Endothelial cell of umbilical vein (primary cell): ENCODE data around the gene TMEM108. TPM values are rescaled to one million over a fixed set of nuclear protein-coding genes. Genes with fewer than 3 reads are reported as not detected.

Experiments used
- BruUV-seq: library from RNA; stranded (reverse); fragments of 400-500 nt; replicated peaks from 2 replicates; lab custom pipeline; 2021; lab: Mats Ljungman, UMichigan
- CTCF ChIA-PET: fragments of 300-600, 350-600 bp; sonication (Branson Sonifier 250); formaldehyde crosslinking; loops from one replicate; lab custom pipeline; 2021; ENCODE audit warnings: antibody characterized with exemption, inconsistent platforms; lab: Charles Lee
- POLR2A ChIA-PET: fragments of 300-600, 350-600 bp; sonication (Branson Sonifier 250); formaldehyde crosslinking; loops from one replicate; lab custom pipeline; 2021; ENCODE audit warnings: antibody characterized with exemption, inconsistent platforms; lab: Charles Lee
- DNase-seq: peaks from one replicate; pipeline ENCODE4 v3.0.0-alpha.2; 2011; ENCODE audit warnings: low read depth, low spot score
- FAIRE-seq: peaks from 2 replicates; lab custom pipeline; 2011; peaks lifted over from hg19 to GRCh38; lab: Jason Lieb, UNC
- H2AFZ ChIP-seq: 2 replicates; pipeline ENCODE4 v1.6.0; 2012; ENCODE audit warnings: low read depth, low read length, control low read depth, inconsistent platforms
- H3K27ac ChIP-seq: 2 replicates; pipeline ENCODE4 v1.5.1; 2011; ENCODE audit warnings: low read depth, mild to moderate bottlenecking, control low read depth, low read length, moderate library complexity; ENCODE audit not compliant: insufficient read depth
- H3K27me3 ChIP-seq, 2 experiments: 2 replicates each; pipeline versions ENCODE4 v1.6.0 to v1.6.1; 2011; ENCODE audit warnings: low read length in 2 of 2, mixed read lengths in 1 of 2; ENCODE audit not compliant: control insufficient read depth in 2 of 2, insufficient read depth in 2 of 2
- H3K36me3 ChIP-seq, 2 experiments: 2 replicates in 1 of 2; 3 replicates in 1 of 2; pipeline ENCODE4 v1.5.1; 2011; ENCODE audit warnings: low read length in 2 of 2, mild to moderate bottlenecking in 1 of 2, moderate library complexity in 1 of 2; ENCODE audit not compliant: control insufficient read depth in 2 of 2, insufficient read depth in 2 of 2; ENCODE audit errors: extremely low read depth in 1 of 2
- H3K4me1 ChIP-seq: 3 replicates; pipeline ENCODE4 v1.5.1; 2011; ENCODE audit warnings: mild to moderate bottlenecking, low read length; ENCODE audit not compliant: control insufficient read depth, insufficient read depth; ENCODE audit errors: extremely low read depth
- H3K4me2 ChIP-seq: 2 replicates; pipeline ENCODE4 v1.6.1; 2011; ENCODE audit warnings: low read length, control low read depth, mixed read lengths; ENCODE audit not compliant: insufficient read depth
- H3K4me3 ChIP-seq, 3 experiments: fragments of 200-600 bp in 1 of 3; sonication (generic), shearing (Covaris generic) in 1 of 3; replicated peaks in 1 of 3; 2 replicates each; pipeline ENCODE4 v1.5.1; 2011 to 2016; ENCODE audit warnings: control low read depth in 3 of 3, low read length in 3 of 3, mild to moderate bottlenecking in 2 of 3, inconsistent platforms in 1 of 3, low read depth in 1 of 3, moderate library complexity in 1 of 3; ENCODE audit not compliant: insufficient read depth in 1 of 3
- H3K79me2 ChIP-seq: 2 replicates; pipeline ENCODE4 v1.6.0; 2012; ENCODE audit warnings: low read length, inconsistent platforms; ENCODE audit not compliant: control insufficient read depth, insufficient read depth
- H3K9ac ChIP-seq: replicated peaks from 2 replicates; pipeline ENCODE3; 2011; ENCODE audit warnings: low read length, control low read depth; ENCODE audit not compliant: insufficient read depth; ENCODE audit errors: extremely low read depth
- H3K9me1 ChIP-seq: replicated peaks from 3 replicates; pipeline ENCODE4 v1.6.0; 2011; ENCODE audit warnings: mild to moderate bottlenecking, low read length; ENCODE audit not compliant: control insufficient read depth, insufficient read depth; ENCODE audit errors: extremely low read depth
- H3K9me3 ChIP-seq: replicated peaks from 2 replicates; pipeline ENCODE4 v1.5.1; 2012; ENCODE audit warnings: low read length, inconsistent platforms; ENCODE audit not compliant: control insufficient read depth, insufficient read depth
- H4K20me1 ChIP-seq: replicated peaks from 2 replicates; pipeline ENCODE3; 2011; ENCODE audit warnings: mild to moderate bottlenecking, low read length; ENCODE audit not compliant: control insufficient read depth, insufficient read depth; ENCODE audit errors: extremely low read depth
- CTCF ChIP-seq, 2 donors: IDR thresholded peaks; 1 replicate in 1 of 2; 2 replicates in 1 of 2; pipeline ENCODE4 v1.5.1; 2011; ENCODE audit warnings: low read length in 2 of 2, mild to moderate bottlenecking in 2 of 2, moderate library complexity in 2 of 2, control low read depth in 1 of 2, inconsistent platforms in 1 of 2, low read depth in 1 of 2; ENCODE audit not compliant: insufficient read depth in 1 of 2; ENCODE audit errors: extremely low read depth in 1 of 2
- GATA2 ChIP-seq: IDR thresholded peaks from 2 replicates; pipeline ENCODE4 v1.7.0; 2011; ENCODE audit warnings: low read depth, mild to moderate bottlenecking, moderate library complexity, mixed read lengths, low read length; ENCODE audit not compliant: insufficient read length, insufficient read depth
- MAX ChIP-seq: IDR thresholded peaks from 2 replicates; pipeline ENCODE4 v1.6.1; 2011; ENCODE audit not compliant: insufficient read depth, insufficient read length
- MYC ChIP-seq: IDR thresholded peaks from one replicate; pipeline ENCODE4 v1.6.1; 2011; ENCODE audit warnings: mild to moderate bottlenecking, low read depth, low read length
- POLR2A ChIP-seq: IDR thresholded peaks from 2 replicates; pipeline ENCODE4 v1.6.1; 2012; ENCODE audit warnings: low read depth, mild to moderate bottlenecking, control low read depth, low read length
- POLR2AphosphoS5 ChIP-seq: IDR thresholded peaks from 2 replicates; pipeline ENCODE4 v1.6.1; 2012; ENCODE audit warnings: low read depth, mild to moderate bottlenecking, control low read depth, low read length, moderate library complexity; ENCODE audit not compliant: insufficient read depth
- dilution Hi-C: fragments of 300-500 bp; cut with MboI; formaldehyde crosslinking; loops from one replicate; pipeline ENCODE4 v1.15.0; 2019; ENCODE audit warnings: low sequenced_read_pairs; ENCODE audit not compliant: extremely low pct_ligation_motif_present
- intact Hi-C: fragments of 100-400 bp; cut with micrococcal nuclease; formaldehyde crosslinking; loops from one replicate; pipeline ENCODE4 v1.10.0; 2022
- polyA plus RNA-seq, 4 experiments: library from polyadenylated mRNA; depleted of rRNA in 3 of 4; stranded (reverse) in 3 of 4; unstranded in 1 of 4; fragments of >200 nt; gene quantifications; 2 replicates each; pipeline versions ENCODE4 v1.2.1 to v1.2.3, GENCODE V29; 2011 to 2012; ENCODE audit warnings: missing spikeins in 1 of 4
- total RNA-seq: library from RNA; stranded (reverse); gene quantifications from 2 replicates; pipeline ENCODE4 v1.2.3, GENCODE V29; 2021

TMEM108 gene
- total and polyA plus RNA-seq, 2 donors (not counting 3 experiments of a cell fraction or from before 2014, with no cell fraction given), result 0.40 to 1.1 TPM

- no peaks in the 10 kb centered on the region for H3K9me3 ChIP-seq
- TF ChIP-seq GATA2, result no peak
- H3K27me3 ChIP-seq, result peaks cover 0 to 2% of the 10 kb centered on the region in 2 experiments
- H3K36me3 ChIP-seq, result no peaks in the 10 kb centered on the region
- no peaks in the 10 kb centered on the region for H3K4me1 ChIP-seq
- FAIRE-seq (no peak), DNase-seq (no peak)
- no peak overlapping the region for H3K4me2 ChIP-seq
- BruUV-seq, result no TSS peak
- no peak overlapping the region for H3K27ac ChIP-seq
- ChIA-PET POLR2A (no interaction called here), CTCF (no interaction called here)
- no peak overlapping the region for H3K9ac ChIP-seq
- intact Hi-C loops, result no loop called here
- H3K9me1 ChIP-seq, result no peaks in the 10 kb centered on the region
- no peaks in the 10 kb centered on the region for H3K79me2 ChIP-seq
- no peaks in the 10 kb centered on the region for H4K20me1 ChIP-seq
- H3K4me3 ChIP-seq, result no peak overlapping the region
- no peak overlapping the region for H2AFZ ChIP-seq
- dilution Hi-C loops, result no loop called here
Observed at GRCh38 chr3:133162670-133163305, 124.6 kb downstream of the TMEM108 start.

- Histone ChIP-seq H4K20me1 (no peaks in the 10 kb centered on the region), H3K4me3 (no peak overlapping the region), H3K27me3 (peaks cover 0 to 2% of the 10 kb centered on the region in 2 experiments), H2AFZ (no peak overlapping the region), H3K4me1 (no peaks in the 10 kb centered on the region), H3K79me2 (no peaks in the 10 kb centered on the region), H3K9me3 (no peaks in the 10 kb centered on the region), H3K9ac (no peak overlapping the region), H3K9me1 (no peaks in the 10 kb centered on the region), H3K36me3 (no peaks in the 10 kb centered on the region), H3K4me2 (no peak overlapping the region), H3K27ac (no peak overlapping the region)
- intact Hi-C loops (no loop called here), dilution Hi-C loops (no loop called here)
- TF ChIP-seq POLR2A (no peak), POLR2AphosphoS5 (no peak), MYC (no peak), CTCF (IDR thresholded peaks at IDR 0.05; ENCODE audit: extremely low read depth in 1 of 2, insufficient read depth in 1 of 2, low read depth in 1 of 2, low read length in 2 of 2) (no peak), MAX (no peak)
- CTCF ChIA-PET, result no interaction called here
- BruUV-seq, result no TSS peak
- no peak for DNase-seq
- POLR2A ChIA-PET, result no interaction called here
- no peak for FAIRE-seq
Observed at GRCh38 chr3:133167340-133168024, 129.3 kb downstream of the TMEM108 start.
